Sigmoid colon (tissue), 4 donors: ENCODE measurements around the gene MAPRE3.

Experiments
- CTCF ChIP-seq, 4 experiments: fragments of 450-650 bp in 3 of 4; fragments of 200-600 bp in 1 of 4; IDR thresholded peaks; one replicate each; pipeline ENCODE4 v1.5.1; 2016 to 2019; ENCODE audit warnings: antibody characterized with exemption in 4 of 4, mild to moderate bottlenecking in 3 of 4, moderate library complexity in 2 of 4
- POLR2AphosphoS5 ChIP-seq, 4 donors: sonication (generic); formaldehyde crosslinking; IDR thresholded peaks; one replicate each; pipeline ENCODE4 v1.6.1; 2017; ENCODE audit warnings: antibody characterized with exemption in 4 of 4

- no peak for TF ChIP-seq CTCF (IDR thresholded peaks at IDR 0.05)
- no peak for TF ChIP-seq POLR2AphosphoS5 (IDR thresholded peaks at IDR 0.05)
Measured at GRCh38 chr2:27027211-27027651, 56.8 kb downstream of the MAPRE3 start.
